Activated CD8-positive, alpha-beta memory T cell treated with anti-CD3 and anti-CD28 coated beads, Interleukin-2, amount 50 U/mL, for 48 hours (primary cell): Measurements from ENCODE around the gene CST3.
"Not testable (repeated sequence)": the region's sequence is repeated elsewhere in the genome, so short reads cannot be mapped to it uniquely, and the experiment has no call there.

Experiments used
- DNase-seq: peaks from one replicate; pipeline ENCODE4 v3.0.0-alpha.2; 2020

Gene CST3, protein sequence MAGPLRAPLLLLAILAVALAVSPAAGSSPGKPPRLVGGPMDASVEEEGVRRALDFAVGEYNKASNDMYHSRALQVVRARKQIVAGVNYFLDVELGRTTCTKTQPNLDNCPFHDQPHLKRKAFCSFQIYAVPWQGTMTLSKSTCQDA

GRCh38 chr20:23637282-23638221 lies at the start of gene CST3:
TSS of gene CST3 (minus strand) at chr20:23637955. CDS start at chr20:23637862, 93 bp downstream.
- DNase-seq: no peak

DNA sequence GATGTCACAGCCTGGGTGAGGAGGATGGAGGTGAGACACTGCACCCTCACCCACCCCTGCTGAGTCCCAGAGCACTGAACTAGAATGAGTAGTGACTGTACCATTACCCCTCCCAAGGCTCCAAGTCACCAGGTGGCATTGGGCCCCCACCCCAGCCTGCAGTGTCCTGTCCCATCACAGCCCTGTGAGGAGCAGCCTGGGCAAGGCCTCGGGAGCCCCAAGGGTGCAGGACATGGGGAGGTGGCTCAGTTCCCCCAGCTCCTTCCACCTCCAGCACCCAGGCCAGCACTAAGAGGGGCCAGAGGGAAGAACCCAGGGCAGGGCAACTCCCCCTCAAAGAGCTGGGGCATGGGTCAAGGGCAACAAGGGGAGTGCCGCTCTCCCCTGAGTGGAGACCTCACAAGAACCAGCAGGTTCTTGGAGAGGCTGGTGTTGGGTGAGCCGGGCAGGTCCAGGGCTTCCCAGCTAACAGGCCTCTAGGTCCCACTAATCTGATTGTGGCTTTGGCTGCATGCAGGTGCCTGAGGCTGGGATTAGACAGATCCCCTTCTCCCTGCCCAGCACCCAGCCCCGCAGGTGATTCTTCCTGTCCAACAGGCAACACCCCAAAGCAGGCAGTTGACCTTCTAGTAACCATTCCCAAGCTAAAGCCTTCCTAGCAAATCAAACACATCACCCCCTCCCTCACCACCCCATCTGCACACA lies 48.4 kb upstream of the CST3 start:
- no peak for DNase-seq

DNA sequence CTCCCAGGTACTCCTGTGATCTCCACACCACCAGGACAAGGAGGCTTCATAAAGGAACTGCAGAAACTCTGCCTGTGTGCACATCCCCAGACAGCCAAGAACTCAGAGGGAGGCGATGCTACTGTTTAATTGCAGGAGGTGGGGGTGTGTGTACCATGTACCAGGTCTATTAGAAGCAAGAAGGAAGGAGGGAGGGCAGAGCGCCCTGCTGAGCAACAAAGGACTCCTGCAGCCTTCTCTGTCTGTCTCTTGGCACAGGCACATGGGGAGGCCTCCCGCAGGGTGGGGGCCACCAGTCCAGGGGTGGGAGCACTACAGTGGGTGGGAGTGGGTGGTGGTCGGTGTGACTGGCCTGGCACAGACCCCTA lies 47.8 kb upstream of the CST3 start:
- not testable (repeated sequence) for DNase-seq

- no peak for DNase-seq
Measured at GRCh38 chr20:23684261-23684660, 46.5 kb upstream of the CST3 start.

- no peak for DNase-seq
Measured at GRCh38 chr20:23683807-23684206, 46.1 kb upstream of the CST3 start.

DNA sequence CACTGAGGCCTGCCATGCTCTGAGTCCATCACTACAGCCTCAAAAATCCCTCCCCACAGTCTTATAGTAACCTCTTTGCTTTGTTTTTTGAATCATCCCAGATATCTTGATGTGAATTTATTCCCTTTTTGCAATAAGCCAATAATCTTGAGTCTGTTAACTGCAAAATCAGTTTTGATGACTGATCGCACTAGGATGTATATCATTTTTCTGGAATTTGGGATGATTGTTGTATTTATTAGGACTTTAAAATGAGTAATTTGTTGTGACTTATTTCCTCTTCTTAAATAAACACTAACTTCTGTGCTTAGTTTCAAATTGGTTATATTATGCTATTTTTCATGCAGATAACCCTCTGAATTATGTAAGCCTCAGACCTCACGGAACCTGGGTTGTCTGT lies 45.5 kb upstream of the CST3 start:
- no peak for DNase-seq

DNA sequence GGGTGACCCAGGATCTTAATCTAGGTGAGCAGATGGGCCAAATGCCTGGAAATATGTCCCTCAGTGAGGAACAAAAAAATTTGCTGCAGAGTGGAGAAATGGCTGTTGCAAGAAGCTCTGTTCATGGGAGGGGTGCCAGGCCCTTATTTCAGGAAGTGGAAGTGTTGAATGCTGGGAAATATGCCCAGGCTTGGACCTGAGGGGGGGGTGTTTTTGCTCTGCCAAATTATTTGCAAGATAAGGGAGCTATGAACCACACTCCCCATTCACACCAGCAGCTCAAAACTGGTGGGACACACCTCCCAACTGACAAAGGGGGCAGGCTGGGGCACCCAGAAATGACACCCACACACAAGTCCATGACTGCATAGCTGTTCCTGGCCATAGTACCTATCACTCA lies 42.4 kb upstream of the CST3 start:
- DNase-seq: no peak

- no peak for DNase-seq
Measured at GRCh38 chr20:23679133-23680092, 41.7 kb upstream of the CST3 start.

DNA sequence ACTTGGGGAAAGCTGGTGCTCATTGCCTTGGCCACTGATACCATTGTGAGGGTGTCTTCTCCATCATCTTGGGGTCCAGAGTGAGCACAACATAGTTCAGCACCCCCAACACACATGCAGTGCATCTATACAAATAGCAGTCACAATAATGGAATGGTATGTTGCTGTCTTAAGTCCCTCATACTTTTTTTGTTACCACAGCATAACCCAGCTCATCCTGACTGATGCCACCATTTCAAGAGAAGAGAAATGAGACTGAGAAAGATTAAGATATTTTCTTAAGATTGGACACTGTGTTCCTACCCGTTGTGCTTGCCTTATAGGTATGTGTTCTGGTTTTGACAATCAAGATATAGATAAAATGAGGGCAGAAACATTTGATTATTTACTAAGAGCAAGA lies 35.5 kb upstream of the CST3 start:
- DNase-seq: no peak

- no peak for DNase-seq
Measured at GRCh38 chr20:23672158-23672557, 34.4 kb upstream of the CST3 start.

GRCh38 chr20:23671479-23671878 lies 33.7 kb upstream of the CST3 start:
- DNase-seq: no peak

DNA sequence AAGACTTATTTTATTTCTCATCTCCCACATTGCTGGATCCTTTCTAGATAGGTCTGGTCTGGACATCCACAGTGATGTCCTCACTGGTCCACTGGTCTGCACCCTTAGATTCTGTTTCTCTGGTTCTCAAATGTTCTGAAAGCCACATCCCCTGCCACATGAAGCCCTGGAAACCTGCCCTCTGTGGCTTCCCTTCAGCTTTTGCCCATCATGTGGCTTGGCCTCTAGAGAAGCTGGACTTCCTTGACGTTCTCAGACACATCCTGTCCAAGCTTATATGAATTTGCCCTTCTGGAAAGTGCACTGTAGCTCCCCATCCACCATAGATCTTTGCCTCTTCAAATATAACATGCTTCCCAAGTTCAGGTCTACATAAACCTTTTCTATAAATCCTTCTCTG lies 32.6 kb upstream of the CST3 start:
- no peak for DNase-seq

- no peak for DNase-seq
Measured at GRCh38 chr20:23669866-23670265, 32.1 kb upstream of the CST3 start.

GRCh38 chr20:23669327-23669726 lies 31.6 kb upstream of the CST3 start:
- DNase-seq: no peak

GRCh38 chr20:23668477-23668951 lies 30.8 kb upstream of the CST3 start:
- peak; percentile 59 for DNase-seq

GRCh38 chr20:23667666-23668065 lies 29.9 kb upstream of the CST3 start:
- no peak for DNase-seq

DNA sequence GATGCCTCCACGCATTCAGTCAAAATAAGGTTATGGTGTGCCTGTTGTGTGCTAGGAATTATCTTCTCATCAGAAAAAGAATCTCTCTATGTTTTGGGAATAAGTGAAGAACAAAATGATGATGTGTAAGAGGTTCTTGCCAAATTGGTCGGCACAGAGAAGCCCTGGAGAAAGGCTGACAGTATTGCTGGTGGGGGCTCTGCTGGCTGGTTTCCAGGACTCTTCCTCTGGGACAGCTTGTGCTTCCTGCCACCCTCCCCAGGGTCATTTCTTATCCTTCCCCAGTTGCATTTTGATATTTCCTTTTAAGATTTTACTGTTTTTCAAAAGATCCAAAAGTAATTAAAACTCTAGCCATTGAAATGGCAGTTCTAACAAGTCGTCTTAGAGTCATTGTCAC lies 28.9 kb upstream of the CST3 start:
- no peak for DNase-seq

GRCh38 chr20:23666189-23666588 lies 28.4 kb upstream of the CST3 start:
- DNase-seq: no peak

- no peak for DNase-seq
Measured at GRCh38 chr20:23664954-23665353, 27.2 kb upstream of the CST3 start.

DNA sequence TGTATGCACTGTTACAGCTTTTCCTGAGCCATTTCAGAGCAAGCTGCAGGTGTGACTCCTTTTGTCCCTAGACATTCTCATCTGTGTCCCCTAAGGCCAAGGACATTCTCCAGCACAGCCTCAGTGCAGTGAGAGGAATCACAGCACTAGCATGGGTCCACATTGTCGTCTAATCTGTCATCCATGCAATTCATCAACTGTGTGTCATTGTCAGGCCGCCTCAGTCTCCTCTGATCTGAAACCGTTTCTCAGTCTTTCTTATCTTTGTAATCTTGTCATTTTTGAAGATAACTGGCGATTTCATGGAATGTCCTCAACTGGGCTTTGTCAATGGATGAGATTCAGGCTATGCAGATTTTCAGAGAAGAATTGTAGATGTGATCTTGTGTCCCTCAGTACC lies 26.3 kb upstream of the CST3 start:
- not testable (repeated sequence) for DNase-seq

GRCh38 chr20:23663180-23663579 lies 25.4 kb upstream of the CST3 start:
- DNase-seq: no peak

GRCh38 chr20:23662276-23662870 lies 24.6 kb upstream of the CST3 start:
- DNase-seq: no peak
